Stimulated activated CD8-positive, alpha-beta memory T cell treated with anti-CD3 and anti-CD28 coated beads, Interleukin-12 subunit alpha, Interleukin-12 subunit beta, amount 100 ng/mL, for 4 hours (primary cell): ENCODE results near the gene PRPF39.
"Not testable (repeated sequence)": the region's sequence is repeated elsewhere in the genome, so short reads cannot be mapped to it uniquely, and the experiment has no call there.

Experiments
- DNase-seq: peaks from one replicate; pipeline ENCODE4 v3.0.0-alpha.2; 2020; ENCODE audit warnings: low read depth

The PRPF39 gene

GRCh38 chr14:45136399-45136798 lies 52.5 kb downstream of the PRPF39 start:
- no peak for DNase-seq

- no peak for DNase-seq
These were observed 56.8 kb downstream of the PRPF39 start for GRCh38 chr14:45140661-45141187.

GRCh38 chr14:45142083-45142482 lies 58.2 kb downstream of the PRPF39 start:
- DNase-seq = not testable (repeated sequence)

- no peak for DNase-seq
These were observed 60.7 kb downstream of the PRPF39 start for GRCh38 chr14:45144658-45145057.

- DNase-seq = no peak
These were observed 61.3 kb downstream of the PRPF39 start for GRCh38 chr14:45145214-45145613.

GRCh38 chr14:45149602-45150001 lies 65.7 kb downstream of the PRPF39 start:
- no peak for DNase-seq

- no peak for DNase-seq
These were observed 66.5 kb downstream of the PRPF39 start for GRCh38 chr14:45150386-45150890.

GRCh38 chr14:45156067-45156466 lies 72.2 kb downstream of the PRPF39 start:
- no peak for DNase-seq
